Stomach smooth muscle (tissue), 2 donors: ENCODE data around the gene LRRFIP2.
"Not testable (repeated sequence)": the region's sequence is repeated elsewhere in the genome, so short reads cannot be mapped to it uniquely, and the experiment has no call there.

Experiments
- H3K27ac ChIP-seq: one replicate; pipeline ENCODE4 v1.7.0; 2013; ENCODE audit warnings: mild to moderate bottlenecking, low read length, inconsistent platforms
- H3K27me3 ChIP-seq, 2 donors: one replicate each; pipeline ENCODE4 v1.7.0; 2013; ENCODE audit warnings: low read length in 2 of 2; ENCODE audit not compliant: insufficient read depth in 2 of 2, control insufficient read depth in 1 of 2
- H3K36me3 ChIP-seq, 2 donors: one replicate each; pipeline ENCODE4 v1.7.0; 2013; ENCODE audit warnings: low read length in 2 of 2; ENCODE audit not compliant: control insufficient read depth in 2 of 2, insufficient read depth in 2 of 2
- H3K4me1 ChIP-seq: one replicate; pipeline ENCODE4 v1.7.0; 2013; ENCODE audit warnings: low read length; ENCODE audit not compliant: control insufficient read depth, insufficient read depth
- H3K4me3 ChIP-seq, 2 donors: one replicate each; pipeline ENCODE4 v1.7.0; 2013; ENCODE audit warnings: low read length in 2 of 2
- H3K9ac ChIP-seq, 2 donors: one replicate each; pipeline ENCODE4 v1.7.0; 2013; ENCODE audit warnings: low read length in 2 of 2, mild to moderate bottlenecking in 1 of 2
- H3K9me3 ChIP-seq, 2 donors: one replicate each; pipeline ENCODE4 v1.7.0; 2013; ENCODE audit warnings: low read length in 2 of 2; ENCODE audit not compliant: control insufficient read depth in 2 of 2
- donor health status: healthy.
- donor health status: Pancreatic carcinoma.

The LRRFIP2 gene

DNA sequence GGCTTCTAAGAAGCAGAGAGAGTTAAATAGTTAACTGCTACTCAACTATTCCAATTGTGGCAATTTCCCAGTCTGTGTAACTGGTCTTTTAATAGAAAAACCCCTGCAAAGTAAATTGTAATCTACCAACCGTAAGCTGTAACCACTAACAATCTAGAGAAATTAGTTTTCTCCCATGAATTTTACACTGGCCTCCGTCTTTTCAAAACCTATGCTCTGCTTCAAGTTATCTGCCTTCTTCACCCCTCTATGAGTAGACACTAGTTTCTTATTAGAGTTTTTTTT lies 42.6 kb downstream of the LRRFIP2 start:
- no peaks in the 10 kb centered on the region for H3K4me1 ChIP-seq
- H3K27me3 ChIP-seq: no peaks in the 10 kb centered on the region
- H3K9me3 ChIP-seq: no peaks in the 10 kb centered on the region
- no peak overlapping the region for H3K9ac ChIP-seq
- no peaks in the 10 kb centered on the region for H3K36me3 ChIP-seq
- H3K27ac ChIP-seq: no peak overlapping the region
- H3K4me3 ChIP-seq: no peak overlapping the region

- H3K4me3 ChIP-seq: no peak overlapping the region
- no peaks in the 10 kb centered on the region for H3K36me3 ChIP-seq
- H3K9ac ChIP-seq: no peak overlapping the region
- no peaks in the 10 kb centered on the region for H3K27me3 ChIP-seq
- H3K9me3 ChIP-seq: no peaks in the 10 kb centered on the region
- H3K4me1 ChIP-seq: no peaks in the 10 kb centered on the region
- no peak overlapping the region for H3K27ac ChIP-seq
These were observed 43.2 kb downstream of the LRRFIP2 start for GRCh38 chr3:37130984-37131859.

DNA sequence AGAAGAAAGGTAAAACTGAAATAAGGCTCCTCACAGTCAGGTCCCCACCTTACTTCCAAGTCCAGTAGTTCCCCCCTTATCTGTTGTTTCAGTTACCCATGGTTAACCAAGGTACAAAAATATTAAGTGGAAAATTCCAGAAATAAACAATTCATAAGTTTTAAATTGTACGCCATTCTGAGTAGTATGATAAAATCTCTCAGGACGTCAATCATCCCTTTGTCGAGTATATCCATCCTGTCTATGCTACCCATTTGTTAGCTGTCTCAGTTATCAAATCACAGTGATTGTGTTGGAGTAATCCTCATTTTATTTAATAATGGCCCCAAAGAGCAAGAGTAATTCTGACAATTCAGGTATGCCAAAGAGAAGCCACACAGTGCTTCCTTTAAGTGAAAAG lies 43.9 kb downstream of the LRRFIP2 start:
- Histone ChIP-seq H3K4me3 (no peak overlapping the region), H3K27me3 (no peaks in the 10 kb centered on the region), H3K9ac (no peak overlapping the region), H3K4me1 (no peaks in the 10 kb centered on the region), H3K36me3 (no peaks in the 10 kb centered on the region), H3K27ac (no peak overlapping the region), H3K9me3 (no peaks in the 10 kb centered on the region)

- Histone ChIP-seq H3K4me1 (no peaks in the 10 kb centered on the region), H3K9me3 (no peaks in the 10 kb centered on the region), H3K9ac (no peak overlapping the region), H3K27me3 (no peaks in the 10 kb centered on the region), H3K36me3 (no peaks in the 10 kb centered on the region), H3K27ac (no peak overlapping the region), H3K4me3 (no peak overlapping the region)
These were observed 44.5 kb downstream of the LRRFIP2 start for GRCh38 chr3:37129871-37130270.

DNA sequence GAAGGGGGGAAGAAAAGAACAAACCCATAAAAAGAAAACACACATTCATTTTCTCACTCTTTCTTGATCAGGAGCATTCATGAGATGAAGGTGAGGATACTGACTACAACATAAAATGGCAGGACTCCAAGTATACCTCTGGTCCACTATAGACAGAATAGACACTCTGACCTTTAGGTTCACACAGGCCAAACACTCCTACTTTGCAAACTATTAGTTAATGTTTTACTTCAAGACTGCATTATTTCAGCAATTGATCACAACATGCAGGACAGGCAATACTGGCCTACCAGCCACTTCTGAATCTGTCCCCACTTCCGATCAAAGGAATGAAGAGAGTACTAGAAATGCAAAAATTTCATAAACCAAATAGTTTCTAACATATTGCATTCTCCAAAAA lies 47.0 kb downstream of the LRRFIP2 start:
- Histone ChIP-seq H3K36me3 (no peaks in the 10 kb centered on the region), H3K9ac (no peak overlapping the region), H3K9me3 (no peaks in the 10 kb centered on the region), H3K27ac (no peak overlapping the region), H3K4me3 (no peak overlapping the region), H3K4me1 (no peaks in the 10 kb centered on the region), H3K27me3 (no peaks in the 10 kb centered on the region)

- Histone ChIP-seq H3K4me1 (no peaks in the 10 kb centered on the region), H3K27me3 (no peaks in the 10 kb centered on the region), H3K9me3 (no peaks in the 10 kb centered on the region), H3K9ac (no peak overlapping the region), H3K36me3 (no peaks in the 10 kb centered on the region), H3K4me3 (no peak overlapping the region), H3K27ac (no peak overlapping the region)
These were observed 47.5 kb downstream of the LRRFIP2 start for GRCh38 chr3:37126856-37127255.

- H3K4me3 ChIP-seq: no peak overlapping the region
- no peaks in the 10 kb centered on the region for H3K9me3 ChIP-seq
- H3K36me3 ChIP-seq: no peaks in the 10 kb centered on the region
- H3K27ac ChIP-seq: no peak overlapping the region
- no peaks in the 10 kb centered on the region for H3K27me3 ChIP-seq
- no peak overlapping the region for H3K9ac ChIP-seq
- no peaks in the 10 kb centered on the region for H3K4me1 ChIP-seq
These were observed 48.9 kb downstream of the LRRFIP2 start for GRCh38 chr3:37125195-37126073.

- no peak overlapping the region for H3K27ac ChIP-seq
- no peaks in the 10 kb centered on the region for H3K27me3 ChIP-seq
- no peak overlapping the region for H3K9ac ChIP-seq
- H3K36me3 ChIP-seq: no peaks in the 10 kb centered on the region
- H3K4me1 ChIP-seq: no peaks in the 10 kb centered on the region
- no peaks in the 10 kb centered on the region for H3K9me3 ChIP-seq
- no peak overlapping the region for H3K4me3 ChIP-seq
These were observed 49.9 kb downstream of the LRRFIP2 start for GRCh38 chr3:37124435-37124834.

- Histone ChIP-seq H3K4me1 (peaks cover under 1% of the 10 kb centered on the region), H3K9ac (no peak overlapping the region), H3K27ac (no peak overlapping the region), H3K9me3 (no peaks in the 10 kb centered on the region), H3K4me3 (no peak overlapping the region), H3K36me3 (no peaks in the 10 kb centered on the region), H3K27me3 (no peaks in the 10 kb centered on the region)
These were observed 51.1 kb downstream of the LRRFIP2 start for GRCh38 chr3:37123292-37123691.

GRCh38 chr3:37122069-37122468 lies 52.3 kb downstream of the LRRFIP2 start:
- not testable (repeated sequence) for H3K27me3 ChIP-seq, H3K27ac ChIP-seq, H3K9me3 ChIP-seq, H3K36me3 ChIP-seq, H3K9ac ChIP-seq, H3K4me1 ChIP-seq, H3K4me3 ChIP-seq

DNA sequence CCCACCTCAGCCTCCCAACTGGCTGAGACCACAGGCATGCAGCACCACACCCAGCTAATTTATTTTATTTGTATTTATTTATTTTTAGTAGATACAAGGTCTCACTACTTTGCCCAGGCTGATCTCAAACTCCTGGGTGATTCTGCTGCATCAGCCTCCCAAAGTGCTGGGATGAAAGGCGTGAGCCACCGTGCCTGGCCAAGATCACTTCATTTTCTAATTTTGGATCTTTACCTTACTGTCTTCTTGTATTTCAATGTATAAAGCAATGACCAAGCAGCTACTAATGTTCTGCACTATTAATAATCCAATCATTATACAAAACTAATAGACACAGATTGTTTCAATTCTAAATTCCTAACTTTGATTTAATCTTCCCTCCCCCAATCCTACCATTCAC lies 56.2 kb downstream of the LRRFIP2 start:
- no peak overlapping the region for H3K9ac ChIP-seq
- no peaks in the 10 kb centered on the region for H3K27me3 ChIP-seq
- no peak overlapping the region for H3K4me3 ChIP-seq
- H3K4me1 ChIP-seq: peaks cover 12% of the 10 kb centered on the region
- no peaks in the 10 kb centered on the region for H3K9me3 ChIP-seq
- no peaks in the 10 kb centered on the region for H3K36me3 ChIP-seq
- H3K27ac ChIP-seq: no peak overlapping the region
